ENCODE data around the gene YARS1.

Gene YARS1

GRCh38 chr1:32746130-32746529, 71.0 kb downstream of the YARS1 start:
- DNase-seq (ENCODE audit: low read depth, low spot score) = no peak

GRCh38 chr1:32744071-32744425, 73.1 kb downstream of the YARS1 start:
- no peak for DNase-seq (ENCODE audit: low read depth, low spot score)

GRCh38 chr1:32743380-32744070, 73.6 kb downstream of the YARS1 start:
- DNase-seq (ENCODE audit: low read depth, low spot score) = no peak

GRCh38 chr1:32742956-32743355, 74.2 kb downstream of the YARS1 start:
- DNase-seq (ENCODE audit: low read depth, low spot score) = no peak

DNA sequence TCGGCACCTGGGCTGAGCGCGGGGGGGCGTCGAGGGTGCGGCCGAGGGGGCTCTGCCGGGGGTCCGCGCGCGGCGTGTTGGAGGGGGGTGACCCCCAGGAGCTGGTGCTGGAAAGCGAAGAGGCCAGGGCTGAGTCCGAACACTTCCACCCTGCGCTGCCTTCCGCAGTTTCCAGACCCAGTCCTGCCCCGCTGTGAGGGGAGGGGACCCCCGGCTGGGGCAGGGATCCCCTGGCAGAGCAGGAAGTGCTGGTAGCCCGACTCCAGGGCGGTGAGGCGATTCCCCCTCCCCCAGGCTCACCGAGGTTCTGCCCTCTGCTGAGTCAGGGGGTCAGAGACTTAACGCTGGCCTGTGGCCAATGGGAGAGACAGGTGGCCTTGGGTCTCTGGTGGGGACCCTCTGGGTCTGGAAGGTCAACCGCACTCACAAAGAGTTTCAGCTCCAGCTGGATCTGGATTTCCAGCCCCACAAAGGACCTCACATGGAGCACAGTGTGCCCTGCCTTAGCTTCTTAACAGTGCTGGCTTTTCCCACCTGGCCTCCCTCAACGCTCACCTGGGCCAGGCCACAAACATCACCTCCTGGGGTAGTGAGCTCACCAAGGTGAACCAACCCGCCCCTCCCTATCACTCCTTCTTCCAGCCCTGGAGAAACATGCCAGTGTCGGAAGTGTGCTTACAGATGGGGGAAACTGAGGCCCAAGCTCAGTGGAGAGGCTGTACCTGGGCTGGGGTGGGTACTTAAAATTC, 74.8 kb downstream of the YARS1 start:
- DNase-seq (ENCODE audit: low read depth, low spot score) = no peak

GRCh38 chr1:32741413-32742198, 75.6 kb downstream of the YARS1 start:
- no peak for DNase-seq (ENCODE audit: low read depth, low spot score)

- no peak for DNase-seq (ENCODE audit: low read depth, low spot score)
These were observed 76.1 kb downstream of the YARS1 start for GRCh38 chr1:32741059-32741412.

GRCh38 chr1:32736812-32737791, 80.1 kb downstream of the YARS1 start:
- peak; percentile 96 for DNase-seq (ENCODE audit: low read depth, low spot score)

DNA sequence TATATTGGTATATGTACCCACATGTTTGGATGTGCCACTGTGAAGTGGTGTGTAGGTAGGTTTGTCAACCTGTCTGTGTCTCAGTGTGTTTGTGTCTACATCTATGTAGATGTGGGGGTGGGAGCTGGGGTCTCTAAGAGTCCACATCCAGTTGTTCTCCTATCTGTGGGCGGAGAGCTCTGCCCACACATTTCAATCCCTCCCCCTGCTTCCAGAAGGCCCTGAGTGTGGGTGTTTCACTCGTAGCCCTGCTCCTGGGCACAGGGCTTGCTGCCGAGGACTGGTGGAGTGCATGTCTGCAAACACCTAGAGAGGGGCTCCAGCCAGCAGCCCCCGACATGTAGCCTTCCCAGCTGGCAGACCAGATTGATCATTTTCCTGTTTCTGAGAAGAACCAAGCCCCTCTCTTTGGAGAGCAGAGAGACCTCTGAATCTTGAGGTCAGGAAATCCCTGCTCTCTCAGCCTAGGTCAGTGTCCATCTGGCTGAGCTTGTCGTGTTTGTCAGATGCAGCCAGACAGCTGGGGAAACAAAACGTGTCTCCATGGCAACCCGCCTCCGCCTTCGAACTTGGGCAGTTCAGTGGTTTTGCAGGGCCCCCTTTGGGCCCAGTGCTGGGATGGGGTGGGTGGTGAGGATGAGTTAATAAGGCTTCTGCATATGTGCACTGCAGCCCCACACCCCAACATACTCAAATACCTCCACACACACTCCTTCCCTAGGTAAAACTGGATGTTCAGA, 83.4 kb downstream of the YARS1 start:
- no peak for DNase-seq (ENCODE audit: low read depth, low spot score)

DNA sequence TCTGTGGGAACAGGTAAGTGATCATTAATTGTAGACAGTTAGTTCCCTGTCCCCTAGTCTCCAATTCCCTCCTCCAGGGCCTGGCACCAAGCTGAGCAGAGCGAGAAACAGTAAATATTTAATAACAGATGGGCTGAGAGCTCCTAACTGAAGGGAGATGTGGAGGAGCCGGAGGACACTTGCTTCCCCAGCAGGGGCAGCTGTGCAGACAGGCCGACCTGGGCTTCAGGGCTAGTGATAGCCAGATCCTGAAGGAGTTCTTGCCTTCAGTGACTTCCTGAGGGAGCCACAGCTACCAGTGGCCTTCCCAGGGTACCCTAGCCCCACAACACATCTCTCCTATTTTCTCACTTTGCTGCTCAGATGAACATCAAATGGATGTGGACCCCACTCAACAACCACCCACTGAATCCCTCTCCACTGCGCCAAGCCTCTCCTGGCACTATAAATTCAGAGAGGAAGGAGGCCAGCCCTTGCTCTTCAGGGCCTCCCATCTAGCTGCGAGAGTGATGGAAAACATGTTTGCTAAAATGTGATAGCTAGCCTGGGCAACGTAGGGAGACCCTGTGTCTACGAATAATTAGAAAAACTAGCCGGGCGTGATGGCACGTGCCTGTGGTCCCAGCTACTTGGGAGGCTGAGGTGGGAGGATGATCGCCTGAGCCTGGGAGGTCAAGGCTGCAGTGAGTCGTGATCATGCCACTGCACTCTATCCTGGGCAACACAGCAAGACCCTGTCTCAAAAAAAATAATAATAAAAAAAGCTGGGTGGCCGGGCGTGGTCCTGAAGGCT, 87.7 kb downstream of the YARS1 start:
- DNase-seq (ENCODE audit: low read depth, low spot score) = no peak

DNA sequence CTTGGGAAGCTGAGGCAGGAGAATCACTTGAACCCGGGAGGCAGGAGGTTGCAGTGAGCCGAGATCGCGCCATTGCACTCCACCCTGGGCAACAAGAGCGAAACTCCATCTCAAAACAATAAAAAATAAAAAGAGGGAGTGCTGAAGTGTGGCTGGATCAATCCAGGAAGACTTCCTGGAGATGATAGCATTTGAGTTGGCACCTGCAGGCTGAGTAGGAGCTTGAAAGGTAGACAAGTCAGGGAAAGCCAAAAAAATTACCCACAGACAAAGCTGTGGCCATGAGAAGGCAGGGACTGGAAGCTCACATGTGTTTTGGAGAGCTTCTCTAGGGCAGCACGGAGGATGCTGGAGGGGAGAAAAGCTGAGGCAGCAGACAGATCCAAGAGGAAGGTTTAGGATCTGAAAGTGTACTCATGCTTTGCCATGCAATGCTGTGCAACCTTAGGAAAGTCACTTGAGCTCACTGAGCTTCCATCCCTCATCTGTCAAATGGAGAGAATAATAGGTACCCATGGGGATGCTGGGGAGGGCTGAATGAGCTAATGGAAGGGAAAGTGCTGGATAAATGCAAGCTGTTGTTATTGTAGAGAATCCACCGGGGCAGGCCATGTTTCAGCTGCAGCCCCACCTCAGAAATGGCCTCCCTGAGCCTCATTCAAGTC, 88.6 kb downstream of the YARS1 start:
- DNase-seq (ENCODE audit: low read depth, low spot score) = no peak

- no peak for DNase-seq (ENCODE audit: low read depth, low spot score)
These were observed 89.3 kb downstream of the YARS1 start for GRCh38 chr1:32727876-32728275.

DNA sequence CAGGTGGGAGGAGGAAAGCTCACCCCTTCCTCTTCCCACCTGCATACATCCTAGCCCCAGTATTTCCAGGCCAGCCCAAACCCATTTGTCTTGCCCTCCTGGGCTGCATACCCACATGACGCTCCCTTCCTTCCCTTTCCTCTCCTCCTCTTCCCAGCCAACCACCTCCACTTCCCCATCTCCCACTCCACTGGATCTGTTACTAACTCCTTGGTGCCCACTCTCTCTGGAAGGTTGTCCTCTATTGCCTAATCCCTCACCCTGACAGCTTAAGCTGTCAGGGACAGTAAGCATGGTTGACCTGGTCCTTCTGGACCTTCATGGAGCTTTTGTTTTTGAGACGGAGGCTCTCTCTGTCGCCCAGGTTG, 91.6 kb downstream of the YARS1 start:
- no peak for DNase-seq (ENCODE audit: low read depth, low spot score)

Data from iPS DF 19.7 (cell line).